ENCODE measurements around the gene SLC27A4.

DNA sequence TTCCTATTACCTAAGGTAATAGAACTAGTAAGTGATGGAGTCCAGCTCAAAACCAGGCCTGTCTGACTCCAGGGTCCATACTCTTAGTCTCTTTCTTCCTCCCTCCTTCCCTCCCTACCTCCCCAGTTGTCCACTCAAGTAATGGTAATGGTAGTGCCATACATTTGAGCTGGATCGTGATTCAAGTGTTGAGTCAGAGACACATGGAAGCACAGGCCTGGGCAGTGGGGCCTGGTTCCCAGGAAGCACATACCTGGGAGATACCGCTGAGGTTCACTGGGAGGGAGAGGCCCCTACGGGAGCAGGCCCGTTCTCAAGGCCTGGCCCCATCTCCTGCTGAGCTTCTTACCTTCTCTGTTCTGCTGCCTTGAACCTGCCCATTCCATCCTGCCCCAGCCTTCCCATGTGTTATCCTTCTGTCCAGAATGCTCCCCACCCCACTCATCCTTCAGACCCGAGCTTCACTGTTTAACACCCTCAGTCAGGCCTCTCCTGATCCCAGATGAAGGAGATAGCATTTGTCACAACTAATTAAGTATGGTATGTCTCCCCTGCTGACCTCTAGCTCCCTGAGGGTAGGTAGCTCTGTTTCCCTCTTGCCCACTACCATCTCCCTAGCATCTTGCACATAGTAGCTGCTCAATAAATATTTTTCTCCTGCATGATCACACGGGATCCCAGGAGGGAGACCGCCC lies 44.6 kb downstream of the SLC27A4 start:
- TF ChIP-seq, protein P1, sequence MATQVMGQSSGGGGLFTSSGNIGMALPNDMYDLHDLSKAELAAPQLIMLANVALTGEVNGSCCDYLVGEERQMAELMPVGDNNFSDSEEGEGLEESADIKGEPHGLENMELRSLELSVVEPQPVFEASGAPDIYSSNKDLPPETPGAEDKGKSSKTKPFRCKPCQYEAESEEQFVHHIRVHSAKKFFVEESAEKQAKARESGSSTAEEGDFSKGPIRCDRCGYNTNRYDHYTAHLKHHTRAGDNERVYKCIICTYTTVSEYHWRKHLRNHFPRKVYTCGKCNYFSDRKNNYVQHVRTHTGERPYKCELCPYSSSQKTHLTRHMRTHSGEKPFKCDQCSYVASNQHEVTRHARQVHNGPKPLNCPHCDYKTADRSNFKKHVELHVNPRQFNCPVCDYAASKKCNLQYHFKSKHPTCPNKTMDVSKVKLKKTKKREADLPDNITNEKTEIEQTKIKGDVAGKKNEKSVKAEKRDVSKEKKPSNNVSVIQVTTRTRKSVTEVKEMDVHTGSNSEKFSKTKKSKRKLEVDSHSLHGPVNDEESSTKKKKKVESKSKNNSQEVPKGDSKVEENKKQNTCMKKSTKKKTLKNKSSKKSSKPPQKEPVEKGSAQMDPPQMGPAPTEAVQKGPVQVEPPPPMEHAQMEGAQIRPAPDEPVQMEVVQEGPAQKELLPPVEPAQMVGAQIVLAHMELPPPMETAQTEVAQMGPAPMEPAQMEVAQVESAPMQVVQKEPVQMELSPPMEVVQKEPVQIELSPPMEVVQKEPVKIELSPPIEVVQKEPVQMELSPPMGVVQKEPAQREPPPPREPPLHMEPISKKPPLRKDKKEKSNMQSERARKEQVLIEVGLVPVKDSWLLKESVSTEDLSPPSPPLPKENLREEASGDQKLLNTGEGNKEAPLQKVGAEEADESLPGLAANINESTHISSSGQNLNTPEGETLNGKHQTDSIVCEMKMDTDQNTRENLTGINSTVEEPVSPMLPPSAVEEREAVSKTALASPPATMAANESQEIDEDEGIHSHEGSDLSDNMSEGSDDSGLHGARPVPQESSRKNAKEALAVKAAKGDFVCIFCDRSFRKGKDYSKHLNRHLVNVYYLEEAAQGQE (tag by site-specific recombination; IDR thresholded peaks at IDR 0.05) = no peak
- TF ChIP-seq, protein P2, sequence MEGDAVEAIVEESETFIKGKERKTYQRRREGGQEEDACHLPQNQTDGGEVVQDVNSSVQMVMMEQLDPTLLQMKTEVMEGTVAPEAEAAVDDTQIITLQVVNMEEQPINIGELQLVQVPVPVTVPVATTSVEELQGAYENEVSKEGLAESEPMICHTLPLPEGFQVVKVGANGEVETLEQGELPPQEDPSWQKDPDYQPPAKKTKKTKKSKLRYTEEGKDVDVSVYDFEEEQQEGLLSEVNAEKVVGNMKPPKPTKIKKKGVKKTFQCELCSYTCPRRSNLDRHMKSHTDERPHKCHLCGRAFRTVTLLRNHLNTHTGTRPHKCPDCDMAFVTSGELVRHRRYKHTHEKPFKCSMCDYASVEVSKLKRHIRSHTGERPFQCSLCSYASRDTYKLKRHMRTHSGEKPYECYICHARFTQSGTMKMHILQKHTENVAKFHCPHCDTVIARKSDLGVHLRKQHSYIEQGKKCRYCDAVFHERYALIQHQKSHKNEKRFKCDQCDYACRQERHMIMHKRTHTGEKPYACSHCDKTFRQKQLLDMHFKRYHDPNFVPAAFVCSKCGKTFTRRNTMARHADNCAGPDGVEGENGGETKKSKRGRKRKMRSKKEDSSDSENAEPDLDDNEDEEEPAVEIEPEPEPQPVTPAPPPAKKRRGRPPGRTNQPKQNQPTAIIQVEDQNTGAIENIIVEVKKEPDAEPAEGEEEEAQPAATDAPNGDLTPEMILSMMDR (tag by site-specific recombination; IDR thresholded peaks at IDR 0.05) = no peak
- no peak for TF ChIP-seq ZSCAN30 (tag by site-specific recombination; IDR thresholded peaks at IDR 0.05)

All from HEK293 (cell line).